GM21515 (cell line): ENCODE results near the gene SHANK1.
"Not testable (repeated sequence)": the region's sequence is repeated elsewhere in the genome, so short reads cannot be mapped to it uniquely, and the experiment has no call there.

Experiments used
- ATAC-seq: cut with Tn5 transposase; IDR thresholded peaks from one replicate; pipeline ENCODE4 v1.9.1; 2021; ENCODE audit not compliant: unreplicated experiment

Gene SHANK1

GRCh38 chr19:50640368-50640767 is 79.2 kb downstream of the SHANK1 start:
- no peak for ATAC-seq

DNA sequence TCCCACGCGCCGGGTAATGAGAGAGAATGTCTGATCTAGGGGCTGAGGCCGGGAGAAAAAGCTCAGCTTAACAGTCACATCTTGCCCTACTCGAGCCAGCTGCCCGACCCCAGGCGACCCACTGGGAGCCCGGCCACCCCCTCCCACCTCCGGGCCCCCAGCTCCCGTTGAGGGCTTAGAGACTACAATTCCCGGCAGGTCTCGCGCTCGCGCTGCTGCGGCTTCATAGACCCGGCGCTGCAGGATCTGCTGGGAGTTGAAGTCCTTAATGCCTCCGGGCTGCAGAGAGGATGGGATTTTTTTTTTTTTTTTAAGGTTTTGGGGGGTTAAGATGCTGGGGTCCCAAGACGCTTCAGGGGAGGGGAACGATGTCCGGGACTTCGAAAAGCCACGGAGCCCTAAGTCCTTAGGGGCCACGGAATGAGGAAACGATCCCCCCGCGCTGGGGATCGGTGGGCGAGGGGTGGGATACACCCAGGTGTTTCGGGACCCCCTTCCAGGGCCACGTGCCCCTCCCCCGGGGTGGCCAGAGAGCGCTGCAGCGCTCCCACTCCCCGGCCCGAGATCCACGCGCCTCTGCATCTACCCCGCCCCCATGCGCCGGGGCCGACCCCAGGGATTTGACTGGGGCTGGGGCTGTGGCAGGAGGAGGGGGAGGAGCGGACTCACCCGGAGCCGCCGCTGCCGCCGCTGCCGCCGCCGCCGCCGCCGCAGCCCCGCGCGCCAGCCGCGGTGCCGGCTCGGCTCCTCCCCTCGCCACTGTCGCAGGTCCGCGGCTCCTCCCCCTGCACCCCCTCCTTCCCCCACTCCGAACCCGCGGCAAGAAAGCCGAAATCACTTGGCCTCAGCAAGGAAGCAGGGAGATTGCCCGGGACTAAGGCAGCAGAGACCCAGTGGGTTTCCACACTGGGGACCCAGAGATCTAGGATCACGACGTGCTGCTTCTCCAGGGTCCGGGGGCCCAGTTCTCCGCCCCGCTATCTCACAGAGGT is 80.2 kb downstream of the SHANK1 start, which contains the start of gene SYT3:
Gene SYT3, minus strand, starts transcription at position 761 of the 992 bp plus-strand sequence. CDS start 2,470 bp downstream, outside the sequence.
- no peak for ATAC-seq

DNA sequence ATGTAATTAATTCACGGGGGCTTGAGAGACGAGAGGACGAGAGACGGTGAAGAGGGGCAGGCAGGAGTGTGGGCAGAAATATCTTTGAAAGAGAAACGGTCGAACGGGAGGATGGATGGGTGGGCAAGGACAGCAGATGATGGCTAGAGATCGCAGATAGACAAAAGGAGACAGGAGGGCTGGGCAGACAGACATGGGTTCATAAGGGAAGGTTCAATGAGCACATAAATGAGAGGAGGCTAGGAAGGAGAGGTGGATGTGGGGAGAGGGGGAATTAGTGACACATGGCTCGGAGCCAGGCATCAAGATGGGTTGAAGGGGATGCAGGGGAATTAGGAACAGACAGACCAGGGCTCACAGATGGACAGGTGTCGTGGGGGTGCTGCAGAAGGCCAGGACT is 81.0 kb downstream of the SHANK1 start:
- ATAC-seq = no peak

GRCh38 chr19:50636317-50637085 is 83.1 kb downstream of the SHANK1 start:
- ATAC-seq = no peak

DNA sequence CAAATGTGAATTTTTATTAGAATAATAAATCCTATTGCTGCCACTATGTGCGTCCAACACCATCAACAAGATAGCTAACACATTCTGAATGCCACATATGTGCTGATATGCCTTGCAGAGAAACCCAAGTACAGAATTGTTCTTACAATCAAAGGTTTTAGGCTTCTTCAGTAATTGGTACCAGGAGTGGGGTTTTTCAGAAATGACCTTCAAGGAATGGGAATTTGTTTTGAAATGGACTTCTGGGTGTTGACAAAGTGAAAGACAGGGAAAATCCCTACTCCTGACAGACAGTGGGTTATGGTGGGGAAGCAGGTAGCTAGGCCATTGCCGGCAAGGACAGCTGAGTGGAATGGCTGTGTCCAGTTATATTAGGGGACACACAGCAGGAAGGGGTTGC is 85.6 kb downstream of the SHANK1 start:
- ATAC-seq = no peak

GRCh38 chr19:50633359-50633758 is 86.2 kb downstream of the SHANK1 start:
- ATAC-seq = no peak

DNA sequence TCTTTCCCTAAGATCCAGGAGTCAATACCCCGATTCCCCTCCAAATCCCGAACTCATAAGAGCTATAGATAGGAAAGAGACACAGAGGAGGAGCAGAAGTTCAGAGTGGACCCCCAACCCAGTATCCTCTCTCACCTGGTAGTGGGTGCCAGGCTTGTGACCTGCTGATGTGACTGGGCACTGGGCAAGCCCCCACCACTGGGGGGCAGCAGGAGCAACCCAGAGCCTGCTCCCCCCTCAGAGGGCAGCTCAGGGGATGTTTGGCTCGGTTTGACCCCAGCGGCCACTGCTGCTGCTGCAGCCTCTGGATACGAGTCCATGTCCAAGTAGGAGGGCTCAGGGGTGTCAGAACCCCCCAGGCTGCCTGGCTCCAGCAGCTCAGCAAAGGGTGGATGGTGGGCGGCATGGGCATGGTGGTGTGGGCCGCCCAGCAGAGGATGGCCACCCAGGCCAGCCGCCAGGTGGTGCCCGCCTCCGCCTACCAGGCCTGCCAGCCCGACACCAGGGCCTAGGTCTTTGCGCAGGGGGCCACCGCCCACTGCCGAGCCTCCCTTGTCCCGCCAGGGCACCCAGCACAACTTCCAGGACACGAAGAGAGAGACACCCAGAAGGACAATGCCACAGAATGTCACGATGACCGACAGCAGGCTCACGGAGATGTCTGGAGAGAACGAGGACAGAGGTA is 87.3 kb downstream of the SHANK1 start:
- no peak for ATAC-seq

DNA sequence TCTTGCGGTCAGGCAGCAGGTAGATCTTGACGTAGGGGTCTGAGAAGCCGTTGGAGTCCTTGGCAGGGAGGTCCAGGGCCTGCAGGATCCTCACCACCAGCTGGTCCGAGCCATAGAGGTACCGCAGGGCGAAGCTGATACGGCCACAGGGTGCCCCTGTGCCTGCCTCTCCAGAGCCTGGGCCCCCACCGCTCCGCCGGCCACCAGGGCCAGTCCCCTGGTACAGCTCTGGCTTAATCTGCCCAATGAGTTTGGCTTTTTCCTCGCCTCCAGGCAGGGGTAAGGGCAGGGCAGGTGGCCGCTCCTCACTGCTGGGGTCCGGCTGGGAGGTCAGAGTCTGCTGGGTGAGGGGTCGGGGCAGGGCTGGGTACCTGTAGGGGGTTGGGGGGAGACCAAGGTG is 89.8 kb downstream of the SHANK1 start:
- no peak for ATAC-seq

DNA sequence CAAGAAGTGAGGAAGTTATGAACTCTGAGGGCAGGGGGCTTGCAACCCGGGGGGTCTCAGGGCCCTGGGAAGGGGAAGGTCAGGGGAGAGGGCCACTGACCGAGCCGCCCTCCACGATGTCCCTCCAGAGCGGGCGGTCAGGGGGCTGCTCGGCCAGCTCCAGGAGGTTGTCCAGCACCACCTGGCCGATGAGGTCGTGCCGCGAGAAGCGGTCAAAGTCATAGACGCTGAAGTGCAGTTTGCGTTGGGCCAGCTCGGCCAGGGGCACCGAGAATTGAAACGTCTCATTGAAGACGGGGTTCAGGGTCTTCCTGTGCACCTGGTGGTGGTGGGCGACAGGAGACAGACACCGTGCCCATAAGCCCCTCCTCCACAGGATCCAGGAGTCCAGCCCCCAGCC is 90.4 kb downstream of the SHANK1 start:
- ATAC-seq = no peak

DNA sequence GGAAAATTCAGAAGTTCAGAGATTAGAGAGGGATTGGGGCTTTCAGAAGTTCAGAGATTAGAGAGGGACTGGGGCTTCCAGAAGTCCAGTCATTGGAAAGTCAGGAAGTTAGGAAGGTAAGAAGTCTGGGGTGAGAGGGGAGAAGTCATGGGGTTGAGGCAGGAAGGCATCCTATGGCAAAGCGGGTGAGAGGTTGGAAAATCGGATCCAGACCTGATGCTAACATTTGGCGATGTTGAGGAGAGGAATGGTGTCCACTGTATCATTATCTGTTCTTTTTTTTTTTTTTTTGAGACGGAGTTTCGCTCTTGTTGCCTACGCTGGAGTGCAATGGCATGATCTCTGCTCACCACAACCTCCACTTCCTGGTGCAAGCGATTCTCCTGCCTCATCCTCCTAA is 91.1 kb downstream of the SHANK1 start:
- ATAC-seq = no peak

GRCh38 chr19:50628146-50628545 is 91.5 kb downstream of the SHANK1 start:
- no peak for ATAC-seq

DNA sequence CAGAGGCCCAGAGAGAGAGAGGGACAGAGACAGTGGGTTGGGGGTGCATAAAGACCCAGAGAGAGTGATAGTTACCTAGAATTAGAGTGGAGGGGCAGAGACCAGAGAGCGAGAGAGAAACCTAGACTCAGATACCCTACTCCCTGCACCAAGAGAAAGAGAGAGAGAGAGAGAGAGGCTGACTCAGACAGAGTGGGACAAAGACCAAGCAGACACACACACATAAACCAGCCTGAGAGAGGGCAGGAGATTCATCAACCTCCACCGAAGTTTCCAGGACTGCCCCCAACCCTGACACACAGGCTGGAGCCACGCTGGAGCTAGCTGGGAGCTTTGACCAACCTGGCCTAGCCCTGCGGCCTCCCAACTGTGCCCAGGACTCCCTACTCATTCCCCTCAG is 92.8 kb downstream of the SHANK1 start:
- no peak for ATAC-seq

DNA sequence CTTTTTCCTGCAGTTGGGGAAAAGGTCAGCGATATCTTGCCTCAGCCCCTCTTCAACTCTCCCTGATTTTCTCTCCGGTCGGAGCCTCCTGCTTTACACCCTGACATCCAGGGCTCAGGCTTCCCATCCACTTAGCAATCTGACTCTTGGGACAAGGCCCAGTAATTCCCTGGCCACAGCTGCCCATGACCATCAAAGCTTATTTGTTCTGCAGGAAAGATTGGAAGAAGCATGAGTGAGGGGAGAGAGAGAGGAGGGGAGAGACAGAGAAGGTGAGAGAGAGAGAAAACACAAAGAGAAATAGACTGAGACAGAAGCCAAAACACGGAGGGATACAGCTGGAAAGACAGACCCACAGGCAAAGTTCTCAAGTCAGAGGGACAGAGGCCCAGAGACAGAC is 93.6 kb downstream of the SHANK1 start:
- ATAC-seq = no peak

- no peak for ATAC-seq
Observed at GRCh38 chr19:50624949-50625600, 94.5 kb downstream of the SHANK1 start.

DNA sequence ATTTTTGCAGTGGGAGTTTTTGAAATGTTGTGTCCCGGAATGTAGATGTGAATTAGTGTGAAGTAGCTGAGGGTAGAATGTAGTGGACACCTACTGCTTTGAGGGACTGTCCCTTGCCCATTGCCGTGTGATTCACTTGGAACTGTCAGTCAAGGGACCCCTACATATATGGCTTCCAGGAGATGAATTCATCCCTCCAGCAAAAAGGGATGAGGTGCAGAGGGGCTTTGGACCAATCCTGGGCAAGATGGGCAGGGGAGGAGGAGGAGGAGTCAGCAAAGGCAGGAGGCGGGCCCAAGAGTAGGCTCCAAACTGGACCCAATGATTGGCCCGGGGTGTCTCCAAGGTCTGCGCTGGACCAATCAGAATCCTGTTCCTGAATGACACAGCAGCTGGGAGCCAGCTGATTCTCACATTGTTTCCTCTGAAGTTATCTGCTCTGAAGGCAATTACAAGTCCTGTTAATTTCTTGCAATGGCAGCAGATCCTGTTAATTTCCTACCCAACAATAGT is 99.2 kb downstream of the SHANK1 start:
- ATAC-seq = not testable (repeated sequence)

- ATAC-seq = not testable (repeated sequence)
Observed at GRCh38 chr19:50619184-50619583, 100.4 kb downstream of the SHANK1 start.

DNA sequence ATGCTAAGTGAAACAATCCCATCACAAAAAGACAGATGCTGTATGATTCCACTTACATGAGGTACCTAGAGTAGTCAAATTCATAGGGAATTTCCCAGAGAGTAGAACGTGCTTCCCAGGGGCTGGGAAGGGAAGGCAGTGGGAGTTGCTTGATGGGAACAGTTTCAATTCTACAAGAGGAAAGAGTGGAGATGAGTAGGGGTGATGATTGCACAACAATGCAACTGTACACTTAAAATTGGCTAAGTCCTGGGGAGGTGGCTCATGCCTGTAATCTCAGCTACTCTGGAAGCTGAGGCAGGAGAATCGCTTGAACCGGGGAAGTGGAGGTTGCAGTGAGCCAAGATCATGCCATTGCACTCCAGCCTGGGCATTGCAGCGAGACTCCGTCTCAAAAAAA is 101.2 kb downstream of the SHANK1 start:
- ATAC-seq = not testable (repeated sequence)

DNA sequence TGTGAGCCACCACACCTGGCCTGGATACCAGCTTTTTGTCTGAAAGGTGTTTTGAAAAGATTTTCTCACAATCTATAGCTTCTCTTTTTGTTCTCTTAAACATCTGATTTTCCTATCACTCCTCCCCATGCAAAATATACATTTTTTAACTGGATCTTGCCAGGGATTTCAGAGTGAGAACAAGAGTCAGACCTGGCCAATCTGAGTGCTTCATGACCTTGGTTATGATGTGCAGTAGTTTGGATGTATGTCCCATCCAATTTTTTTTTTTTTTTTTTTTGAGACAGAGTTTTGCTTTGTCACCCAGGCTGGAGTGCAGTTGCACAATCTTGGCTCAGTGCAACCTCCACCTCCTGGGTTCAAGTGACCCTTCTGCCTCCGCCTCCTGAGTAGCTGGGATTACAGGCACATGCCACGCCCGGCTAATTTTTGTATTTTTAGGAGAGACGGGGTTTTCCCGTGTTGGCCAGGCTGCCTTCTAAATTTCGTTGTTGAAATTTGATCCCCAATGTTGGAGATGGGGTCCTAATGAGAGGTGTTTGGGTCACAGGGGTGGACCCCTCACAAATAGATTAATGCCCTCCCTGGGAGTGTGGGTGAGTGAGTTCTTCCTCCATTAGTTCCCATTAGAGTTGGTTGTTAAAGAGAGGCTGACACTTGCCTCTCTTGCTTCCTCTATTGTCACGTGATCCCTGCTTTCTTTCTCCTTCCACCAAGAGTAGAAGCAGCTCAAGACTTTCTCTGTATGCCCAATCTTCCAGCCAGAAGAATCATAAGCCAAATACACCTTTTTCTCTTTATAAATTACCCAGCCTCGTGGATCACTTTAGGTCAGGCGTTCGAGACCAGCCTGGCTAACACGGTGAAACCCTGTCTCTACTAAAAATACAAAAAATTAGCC is 106.8 kb downstream of the SHANK1 start:
- not testable (repeated sequence) for ATAC-seq
